ENCODE data around the gene CD69.

Gene CD69

DNA sequence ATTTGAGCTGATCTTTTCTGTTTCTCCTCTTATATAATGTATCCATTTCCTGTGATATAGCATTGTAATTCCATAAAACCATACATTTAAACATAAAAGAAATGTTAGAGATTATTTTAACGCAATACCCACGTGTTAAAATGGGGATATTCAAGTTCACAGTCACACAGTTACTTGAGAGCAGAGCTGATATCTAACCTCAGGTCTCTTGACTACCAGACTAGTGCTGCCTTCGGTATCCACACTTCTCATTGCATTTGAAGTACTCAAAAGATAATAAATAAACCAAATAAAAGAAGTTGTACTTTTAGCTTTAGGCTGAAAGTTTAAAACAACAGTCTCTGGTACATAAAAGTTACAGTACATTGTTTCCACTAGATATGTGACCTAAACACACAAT lies 30.7 kb downstream of the CD69 start:
- DNase-seq (ENCODE audit: low read depth in 2 of 2): no peak
- TF ChIP-seq, protein P1, sequence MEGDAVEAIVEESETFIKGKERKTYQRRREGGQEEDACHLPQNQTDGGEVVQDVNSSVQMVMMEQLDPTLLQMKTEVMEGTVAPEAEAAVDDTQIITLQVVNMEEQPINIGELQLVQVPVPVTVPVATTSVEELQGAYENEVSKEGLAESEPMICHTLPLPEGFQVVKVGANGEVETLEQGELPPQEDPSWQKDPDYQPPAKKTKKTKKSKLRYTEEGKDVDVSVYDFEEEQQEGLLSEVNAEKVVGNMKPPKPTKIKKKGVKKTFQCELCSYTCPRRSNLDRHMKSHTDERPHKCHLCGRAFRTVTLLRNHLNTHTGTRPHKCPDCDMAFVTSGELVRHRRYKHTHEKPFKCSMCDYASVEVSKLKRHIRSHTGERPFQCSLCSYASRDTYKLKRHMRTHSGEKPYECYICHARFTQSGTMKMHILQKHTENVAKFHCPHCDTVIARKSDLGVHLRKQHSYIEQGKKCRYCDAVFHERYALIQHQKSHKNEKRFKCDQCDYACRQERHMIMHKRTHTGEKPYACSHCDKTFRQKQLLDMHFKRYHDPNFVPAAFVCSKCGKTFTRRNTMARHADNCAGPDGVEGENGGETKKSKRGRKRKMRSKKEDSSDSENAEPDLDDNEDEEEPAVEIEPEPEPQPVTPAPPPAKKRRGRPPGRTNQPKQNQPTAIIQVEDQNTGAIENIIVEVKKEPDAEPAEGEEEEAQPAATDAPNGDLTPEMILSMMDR (IDR thresholded peaks at IDR 0.05; ENCODE audit: low read depth, low read length): no peak
- H3K4me3 ChIP-seq (replicated peaks in 1 of 2; ENCODE audit: low read depth in 2 of 2, low read length in 2 of 2): no peak overlapping the region

DNA sequence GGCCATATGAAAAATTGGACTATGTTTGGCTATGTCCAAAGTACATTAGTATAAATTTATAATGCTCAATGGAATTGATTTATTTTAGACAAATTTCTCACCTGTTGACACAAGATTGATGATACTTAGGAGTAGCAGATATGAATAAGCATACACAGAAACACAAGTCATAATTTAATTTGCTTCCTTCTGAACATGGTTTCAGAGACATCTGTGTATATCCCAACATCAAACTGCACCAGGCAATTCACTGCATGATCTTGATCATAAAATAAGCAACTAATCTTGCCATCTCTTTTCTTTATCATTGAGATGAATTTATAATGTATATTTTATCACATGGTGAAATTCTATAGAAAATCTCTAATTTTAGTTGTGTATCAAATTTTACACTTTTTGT lies 31.6 kb downstream of the CD69 start:
- no peak for DNase-seq (ENCODE audit: low read depth in 2 of 2)
- no peak overlapping the region for H3K4me3 ChIP-seq (replicated peaks in 1 of 2; ENCODE audit: low read depth in 2 of 2, low read length in 2 of 2)
- TF ChIP-seq, protein P1 (IDR thresholded peaks at IDR 0.05; ENCODE audit: low read depth, low read length): no peak

GRCh38 chr12:9727813-9728212 lies 32.9 kb downstream of the CD69 start:
- DNase-seq (ENCODE audit: low read depth in 2 of 2): no peak
- TF ChIP-seq, protein P1 (IDR thresholded peaks at IDR 0.05; ENCODE audit: low read depth, low read length): no peak
- no peak overlapping the region for H3K4me3 ChIP-seq (replicated peaks in 1 of 2; ENCODE audit: low read depth in 2 of 2, low read length in 2 of 2)

DNA sequence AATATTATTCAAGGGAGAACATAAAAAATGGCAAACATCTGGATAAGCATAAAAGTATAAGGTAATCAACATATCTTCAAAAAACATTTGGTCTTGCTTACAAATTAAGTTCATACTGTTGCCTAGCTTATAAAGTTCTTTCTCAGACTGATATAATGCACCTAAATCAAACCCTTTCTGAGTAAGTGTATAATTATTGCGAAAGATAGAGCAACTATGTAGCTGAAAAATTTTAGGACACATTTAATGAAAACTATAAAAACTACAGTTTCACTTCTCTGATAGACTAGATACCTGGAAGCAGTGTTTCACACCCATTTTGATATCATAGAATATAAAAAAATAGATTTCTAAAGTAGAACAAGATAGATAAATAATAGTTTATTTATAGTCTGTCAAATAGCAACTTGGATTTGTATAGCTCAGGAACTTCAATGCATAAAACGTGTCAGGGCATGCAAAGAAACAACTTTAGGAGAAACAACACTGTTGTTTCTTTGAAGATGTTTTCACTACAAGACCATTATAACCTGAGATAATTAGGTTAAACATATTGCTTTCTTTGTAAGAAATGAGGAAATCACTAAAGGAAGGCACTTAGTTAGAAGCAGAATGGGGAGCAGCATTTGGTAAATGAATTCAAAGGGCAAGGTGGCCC lies 35.4 kb downstream of the CD69 start:
- H3K4me3 ChIP-seq (replicated peaks in 1 of 2; ENCODE audit: low read depth in 2 of 2, low read length in 2 of 2): no peak overlapping the region
- TF ChIP-seq, protein P1 (IDR thresholded peaks at IDR 0.05; ENCODE audit: low read depth, low read length): no peak

GRCh38 chr12:9724023-9724422 lies 36.7 kb downstream of the CD69 start:
- TF ChIP-seq, protein P1 (IDR thresholded peaks at IDR 0.05; ENCODE audit: low read depth, low read length): no peak
- no peak for DNase-seq (ENCODE audit: low read depth in 2 of 2)
- H3K4me3 ChIP-seq (replicated peaks in 1 of 2; ENCODE audit: low read depth in 2 of 2, low read length in 2 of 2): no peak overlapping the region

More for the DNA sequence above, 35.4 kb downstream of the CD69 start:
- no peak for DNase-seq (ENCODE audit: low read depth in 2 of 2)

GRCh38 chr12:9721394-9722092 lies 39.2 kb downstream of the CD69 start:
- TF ChIP-seq, protein P1 (IDR thresholded peaks at IDR 0.05; ENCODE audit: low read depth, low read length): no peak
- no peak overlapping the region for H3K4me3 ChIP-seq (replicated peaks in 1 of 2; ENCODE audit: low read depth in 2 of 2, low read length in 2 of 2)
- DNase-seq (ENCODE audit: low read depth in 2 of 2): peak; percentile 28 to 58
